HepG2 (cell line): ENCODE measurements around the gene WNT10A. TPM values are rescaled to one million over a fixed set of nuclear protein-coding genes. Genes with fewer than 3 reads are reported as not detected.
A peak's percentile ranks its signal among the peaks of the same experiment; 100 is the strongest.

Experiments used
- ATAC-seq: fragments of 200-7000 bp; cut with Tn5 transposase; 3 replicates; pipeline ENCODE4 v1.9.1; 2020; ENCODE audit warnings: mild to moderate bottlenecking, moderate library complexity
- Bru-seq: library from RNA; stranded (reverse); fragments of 400-500 nt; gene quantifications from one replicate; lab custom pipeline; 2021; lab: Mats Ljungman, UMichigan
- BruChase-seq, 2 experiments: library from RNA; stranded (reverse); fragments of 400-500 nt; gene quantifications; one replicate each; lab custom pipeline; 2021; lab: Mats Ljungman, UMichigan
- BruUV-seq: library from RNA; stranded (reverse); fragments of 400-500 nt; replicated peaks from 2 replicates; lab custom pipeline; 2021; lab: Mats Ljungman, UMichigan
- CTCF ChIA-PET: fragments of 300-600 bp; formaldehyde crosslinking; extraction: SDS; loops from one replicate; lab custom pipeline; 2021; ENCODE audit warnings: low total read pairs, inconsistent platforms, low intra/inter-chr PET ratio; lab: Yijun Ruan, JAX
- POLR2A ChIA-PET: fragments of 350-600 bp; sonication (Branson Sonifier 250); formaldehyde crosslinking; loops from one replicate; lab custom pipeline; 2020; ENCODE audit warnings: antibody characterized with exemption, inconsistent platforms; lab: Yijun Ruan, JAX
- DNase-seq: peaks from one replicate; pipeline ENCODE4 v3.0.0-alpha.2; 2015; ENCODE audit warnings: low spot score
- FAIRE-seq: peaks from 3 replicates; lab custom pipeline; 2011; peaks lifted over from hg19 to GRCh38; lab: Jason Lieb, UNC
- H2AFZ ChIP-seq: one replicate; pipeline ENCODE4 v1.6.1; 2011; ENCODE audit warnings: low read length, inconsistent platforms
- H3K27ac ChIP-seq: fragments of 300-600 bp; 3 replicates; pipeline ENCODE4 v1.8.0; 2011; ENCODE audit warnings: mixed run types, mild to moderate bottlenecking, mixed read lengths, low read length, inconsistent platforms; ENCODE audit not compliant: insufficient read depth; ENCODE audit errors: extremely low read length
- H3K27me3 ChIP-seq, 2 experiments: fragments of 200-600 bp in 1 of 2; 2 replicates in 1 of 2; 3 replicates in 1 of 2; pipeline versions ENCODE4 v1.6.0 to v1.8.0; 2011; ENCODE audit warnings: low read length in 2 of 2, mild to moderate bottlenecking in 2 of 2, moderate library complexity in 2 of 2, inconsistent platforms in 1 of 2; ENCODE audit not compliant: insufficient read depth in 2 of 2, control insufficient read depth in 1 of 2
- H3K36me3 ChIP-seq, 2 experiments: fragments of 200-600 bp in 1 of 2; replicated peaks in 1 of 2; 2 replicates in 1 of 2; 3 replicates in 1 of 2; pipeline versions ENCODE4 v1.5.1 to v1.8.0; 2011; ENCODE audit warnings: low read length in 2 of 2, inconsistent platforms in 1 of 2; ENCODE audit not compliant: insufficient read depth in 2 of 2, control insufficient read depth in 1 of 2
- H3K4me1 ChIP-seq: 2 replicates; pipeline ENCODE4 v1.5.1; 2012; ENCODE audit warnings: low read length, inconsistent platforms; ENCODE audit not compliant: insufficient read depth
- H3K4me2 ChIP-seq: 2 replicates; pipeline ENCODE4 v1.6.0; 2011; ENCODE audit warnings: low read depth, low read length, inconsistent platforms
- H3K4me3 ChIP-seq, 3 experiments: fragments of 200-600 bp in 1 of 3; sonication (generic), shearing (Covaris generic) in 1 of 3; replicated peaks in 1 of 3; 2 replicates each; pipeline ENCODE4 v1.5.1; 2011 to 2016; ENCODE audit warnings: low read length in 3 of 3, inconsistent platforms in 2 of 3, low read depth in 2 of 3, mild to moderate bottlenecking in 2 of 3, control low read depth in 1 of 3, mixed read lengths in 1 of 3; ENCODE audit not compliant: insufficient read depth in 1 of 3
- H3K79me2 ChIP-seq: one replicate; pipeline ENCODE4 v1.6.1; 2011; ENCODE audit warnings: low read length, inconsistent platforms; ENCODE audit not compliant: insufficient read depth
- H3K9ac ChIP-seq: 2 replicates; pipeline ENCODE4 v1.6.0; 2011; ENCODE audit warnings: mild to moderate bottlenecking, low read depth, low read length, inconsistent platforms; ENCODE audit not compliant: insufficient read depth
- H3K9me3 ChIP-seq: 2 replicates; pipeline ENCODE4 v1.5.1; 2012; ENCODE audit warnings: mild to moderate bottlenecking, low read length
- H4K20me1 ChIP-seq: 2 replicates; pipeline ENCODE4 v1.6.0; 2011; ENCODE audit warnings: inconsistent platforms, mild to moderate bottlenecking, low read length, moderate library complexity; ENCODE audit not compliant: insufficient read depth
- CREB1 ChIP-seq, 2 experiments: fragments of 450-650 bp in 1 of 2; IDR thresholded peaks; 2 replicates each; pipeline ENCODE4 v1.6.1; 2016 to 2017; ENCODE audit warnings: control low read depth in 1 of 2, mild to moderate bottlenecking in 1 of 2, missing compliant biosample characterization in 1 of 2, missing genetic modification characterization in 1 of 2
- HMGA1 ChIP-seq: sonication (generic); formaldehyde crosslinking; conservative IDR thresholded peaks from 2 replicates; pipeline ENCODE4 v1.4.0; 2020; ENCODE audit warnings: missing genetic modification reagents
- HNRNPK ChIP-seq: fragments of 200-400 bp; formaldehyde crosslinking; IDR thresholded peaks from 2 replicates; pipeline ENCODE4 v1.6.1; 2018; ENCODE audit warnings: low read length, low read depth, moderate library complexity, mild to moderate bottlenecking; ENCODE audit not compliant: poor library complexity, severe bottlenecking
- HNRNPL ChIP-seq: fragments of 200-400 bp; formaldehyde crosslinking; IDR thresholded peaks from 2 replicates; pipeline ENCODE4 v1.6.1; 2017; ENCODE audit warnings: mild to moderate bottlenecking, low read depth, low read length
- PATZ1 ChIP-seq: sonication (generic); formaldehyde crosslinking; IDR thresholded peaks from 2 replicates; pipeline ENCODE4 v1.4.0; 2020; ENCODE audit warnings: missing genetic modification reagents
- RERE ChIP-seq: IDR thresholded peaks from 2 replicates; pipeline ENCODE4 v1.6.1; 2016; ENCODE audit warnings: low read depth, missing genetic modification reagents, missing compliant biosample characterization
- SAP130 ChIP-seq: IDR thresholded peaks from 2 replicates; pipeline ENCODE4 v1.6.1; 2016; ENCODE audit warnings: low read depth
- ZNF768 ChIP-seq: sonication (generic); formaldehyde crosslinking; IDR thresholded peaks from 2 replicates; pipeline ENCODE4 v1.4.0; 2020; ENCODE audit warnings: missing genetic modification reagents
- WGBS: methylation state at CpG from one replicate; pipeline ENCODE4 v1.1.6; 2017; ENCODE audit warnings: low lambda C conversion rate; 5-methylcytosine and 5-hydroxymethylcytosine counted together
- in situ Hi-C: cut with HindIII; loops from 2 replicates; pipeline ENCODE4 v1.10.0; 2017; ENCODE audit warnings: low pct_unique_long_range_greater_than_20kb; ENCODE audit not compliant: extremely low pct_ligation_motif_present
- intact Hi-C: fragments of 100-400 bp; cut with micrococcal nuclease; formaldehyde crosslinking; loops from one replicate; pipeline ENCODE4 v1.10.0; 2022; ENCODE audit not compliant: unreplicated experiment
- long read RNA-seq, 2 experiments: library from RNA in 1 of 2; library from polyadenylated mRNA in 1 of 2; stranded (forward) in 1 of 2; unstranded in 1 of 2; transcript quantifications; one replicate each; pipeline ENCODE4 v2.0.0, GENCODE V29; 2019 to 2022
- polyA minus RNA-seq, 3 experiments: library from RNA; depleted of rRNA, polyadenylated mRNA; stranded (reverse); fragments of >200 nt; gene quantifications; 2 replicates each; pipeline ENCODE4 v1.2.3, GENCODE V29; 2011; ENCODE audit warnings: low replicate concordance in 1 of 3
- polyA plus RNA-seq, 8 experiments: library from polyadenylated mRNA; depleted of rRNA in 3 of 8; stranded (reverse) in 7 of 8; unstranded in 1 of 8; fragments of >200 nt; fragmentation: Illumina TruSeq in 4 of 8; extraction: Trizol in 4 of 8; gene quantifications; 2 replicates each; pipeline versions ENCODE4 v1.2.1 to v1.2.3, GENCODE V29; 2011 to 2016; ENCODE audit warnings: low read depth in 4 of 8, missing spikeins in 1 of 8, mixed read lengths in 1 of 8; ENCODE audit not compliant: insufficient read depth in 1 of 8
- total RNA-seq, 5 experiments: library from RNA; depleted of rRNA; stranded (reverse); fragments of >200 nt; fragmentation: Illumina TruSeq; extraction: Trizol; gene quantifications; 2 replicates each; pipeline ENCODE4 v1.2.3, GENCODE V29; 2016; ENCODE audit warnings: low read depth in 1 of 5

WNT10A gene
- total RNA-seq (2016; rRNA removed; fragmentation: Illumina TruSeq; extraction: Trizol), result not detected in 2 replicates
- 0.20 TPM in 1 of 2 replicates, not detected in the other for total RNA-seq (2016; cell fraction: cytosol; rRNA removed; fragmentation: Illumina TruSeq; extraction: Trizol; ENCODE audit: low read depth)
- not detected in 2 replicates for total RNA-seq (2016; cell fraction: insoluble cytoplasmic fraction; rRNA removed; fragmentation: Illumina TruSeq; extraction: Trizol)
- total RNA-seq (2016; cell fraction: membrane; rRNA removed; fragmentation: Illumina TruSeq; extraction: Trizol), result not detected in 2 replicates
- not detected in 2 replicates for total RNA-seq (2016; cell fraction: nucleus; rRNA removed; fragmentation: Illumina TruSeq; extraction: Trizol)
- 0.03 TPM in 1 of 2 replicates, not detected in the other for polyA plus RNA-seq (2011; rRNA removed)
- polyA plus RNA-seq (2011; cell fraction: cytosol; rRNA removed), result 0.03 TPM in 2 replicates
- 0.12 TPM in 1 of 2 replicates, not detected in the other for polyA plus RNA-seq (2011; cell fraction: nucleus; rRNA removed)
- not detected in 2 replicates for polyA plus RNA-seq (2012)
- 0.07 TPM in 1 of 2 replicates, not detected in the other for polyA plus RNA-seq (2016; cell fraction: cytosol; fragmentation: Illumina TruSeq; extraction: Trizol; ENCODE audit: low read depth)
- polyA plus RNA-seq (2016; cell fraction: insoluble cytoplasmic fraction; fragmentation: Illumina TruSeq; extraction: Trizol; ENCODE audit: low read depth), result not detected in 2 replicates
- not detected in 2 replicates for polyA plus RNA-seq (2016; cell fraction: membrane; fragmentation: Illumina TruSeq; extraction: Trizol; ENCODE audit: low read depth)
- polyA plus RNA-seq (2016; cell fraction: nucleus; fragmentation: Illumina TruSeq; extraction: Trizol; ENCODE audit: insufficient read depth, low read depth), result not detected in 2 replicates
- polyA minus RNA-seq (2011; rRNA and poly(A)+ RNA removed; ENCODE audit: low replicate concordance), result 0.05 TPM in 1 of 2 replicates, not detected in the other
- not detected in 2 replicates for polyA minus RNA-seq (2011; cell fraction: cytosol; rRNA and poly(A)+ RNA removed)
- not detected in 2 replicates for polyA minus RNA-seq (2011; cell fraction: nucleus; rRNA and poly(A)+ RNA removed)
- Bru-seq, nascent RNA, result not detected
- BruChase-seq, experiment 1, labeled RNA remaining after a 6-hour chase, result not detected
- percentile 7 among the genes with signal in this experiment for BruChase-seq, experiment 2, labeled RNA remaining after a 2-hour chase
- long read RNA-seq, experiment 1, result 0 reads
- long read RNA-seq, experiment 2, result 0 reads

- Histone ChIP-seq H3K9me3 (no peaks in the 10 kb centered on the region), H3K27me3 (peaks cover 33 to 92% of the 10 kb centered on the region in 2 experiments), H3K9ac (no peak within 1 kb of the TSS), H3K79me2 (no peaks in the 10 kb centered on the region), H3K27ac (no peak within 1 kb of the TSS), H3K4me2 (peak within 1 kb of the TSS; percentile 50), H4K20me1 (peaks cover 8% of the 10 kb centered on the region; the same call in 1 of the 2 replicates), H2AFZ (no peak within 1 kb of the TSS), H3K4me3 (peak within 1 kb of the TSS in 1 of 3 experiments; percentile 56; a peak in 1 of 6 replicates), H3K4me1 (peaks cover 14% of the 10 kb centered on the region), H3K36me3 (no peaks in the 10 kb centered on the region)
- BruUV-seq, result no TSS peak
- POLR2A ChIA-PET, result no interaction called here
- ATAC-seq, result peak; percentile 3; the same call in 1 of the 3 replicates
- intact Hi-C loops, result no loop called here
- in situ Hi-C loops, result no loop called here
- FAIRE-seq, result no peak
- CTCF ChIA-PET, result no interaction called here
- WGBS, result 24% methylated on average over 8 of the region's 58 CpGs
- no peak for DNase-seq
- no peak for TF ChIP-seq RERE (CRISPR knock-in tag)
- TF ChIP-seq SAP130 (CRISPR knock-in tag), result no peak
- peak; percentile 67 for TF ChIP-seq HNRNPK
- TF ChIP-seq PATZ1, result 0 out of 2 replicates have a peak, but pooled peaks have one; percentile 12
- TF ChIP-seq ZNF768 (CRISPR knock-in tag), result peak; percentile 29; the same call in 1 of the 2 replicates
- 0 out of 2 replicates have a peak, but pooled peaks have one; percentile 4 for TF ChIP-seq HNRNPL
- TF ChIP-seq CREB1 (IDR thresholded peaks at IDR 0.05), result peak; percentile 98
- TF ChIP-seq CREB1 (CRISPR knock-in tag; IDR thresholded peaks at IDR 0.05), result no peak
- TF ChIP-seq HMGA1 (CRISPR knock-in tag), result no peak
Observed at GRCh38 chr2:218880102-218880858, at the start of gene WNT10A. Gene WNT10A (plus strand): TSS chr2:218880852. CDS start chr2:218880996, 144 bp downstream.
